Measurements from ENCODE around the gene TANGO6.
"Not testable (repeated sequence)": the region's sequence is repeated elsewhere in the genome, so short reads cannot be mapped to it uniquely, and the experiment has no call there.

Gene TANGO6

GRCh38 chr16:68973611-68974120 lies 130.3 kb downstream of the TANGO6 start:
- DNase-seq, result no peak

- no peak for DNase-seq
These were observed 135.1 kb downstream of the TANGO6 start for GRCh38 chr16:68978303-68978954.

- DNase-seq, result no peak
These were observed 137.5 kb downstream of the TANGO6 start for GRCh38 chr16:68980695-68981315.

GRCh38 chr16:68981971-68982370 lies 138.6 kb downstream of the TANGO6 start:
- no peak for DNase-seq

- no peak for DNase-seq
These were observed 141.1 kb downstream of the TANGO6 start for GRCh38 chr16:68984467-68984866.

GRCh38 chr16:68985268-68985667 lies 141.9 kb downstream of the TANGO6 start:
- DNase-seq, result no peak

GRCh38 chr16:68985855-68986254 lies 142.5 kb downstream of the TANGO6 start:
- DNase-seq, result no peak

GRCh38 chr16:68987734-68988457 lies 144.6 kb downstream of the TANGO6 start:
- no peak for DNase-seq

- not testable (repeated sequence) for DNase-seq
These were observed 147.0 kb downstream of the TANGO6 start for GRCh38 chr16:68990172-68990845.

- no peak for DNase-seq
These were observed 147.7 kb downstream of the TANGO6 start for GRCh38 chr16:68991075-68991474.

- no peak for DNase-seq
These were observed 149.2 kb downstream of the TANGO6 start for GRCh38 chr16:68992521-68992920.

- no peak for DNase-seq
These were observed 150.1 kb downstream of the TANGO6 start for GRCh38 chr16:68993456-68993855.

- DNase-seq, result no peak
These were observed 150.6 kb downstream of the TANGO6 start for GRCh38 chr16:68993885-68994284.

- no peak for DNase-seq
These were observed 151.0 kb downstream of the TANGO6 start for GRCh38 chr16:68994324-68994723.

- no peak for DNase-seq
These were observed 151.7 kb downstream of the TANGO6 start for GRCh38 chr16:68995011-68995504.

- DNase-seq, result no peak
These were observed 154.2 kb downstream of the TANGO6 start for GRCh38 chr16:68997564-68997963.

GRCh38 chr16:68999114-68999513 lies 155.8 kb downstream of the TANGO6 start:
- no peak for DNase-seq

- DNase-seq, result no peak
These were observed 160.2 kb downstream of the TANGO6 start for GRCh38 chr16:69003500-69003899.

- no peak for DNase-seq
These were observed 162.5 kb downstream of the TANGO6 start for GRCh38 chr16:69005641-69006355.

GRCh38 chr16:69012906-69013305 lies 169.6 kb downstream of the TANGO6 start:
- no peak for DNase-seq

- no peak for DNase-seq
These were observed 170.7 kb downstream of the TANGO6 start for GRCh38 chr16:69013991-69014390.

GRCh38 chr16:69014811-69015210 lies 171.5 kb downstream of the TANGO6 start:
- DNase-seq, result no peak

Measured in activated CD8-positive, alpha-beta memory T cell treated with anti-CD3 and anti-CD28 coated beads, Interleukin-2, amount 50 U/mL, for 4 hours (primary cell).